ENCODE results near the gene SCNN1B.
A peak's percentile ranks its signal among the peaks of the same experiment; 100 is the strongest.
"Not testable (repeated sequence)": the region's sequence is repeated elsewhere in the genome, so short reads cannot be mapped to it uniquely, and the experiment has no call there.

Gene SCNN1B, protein sequence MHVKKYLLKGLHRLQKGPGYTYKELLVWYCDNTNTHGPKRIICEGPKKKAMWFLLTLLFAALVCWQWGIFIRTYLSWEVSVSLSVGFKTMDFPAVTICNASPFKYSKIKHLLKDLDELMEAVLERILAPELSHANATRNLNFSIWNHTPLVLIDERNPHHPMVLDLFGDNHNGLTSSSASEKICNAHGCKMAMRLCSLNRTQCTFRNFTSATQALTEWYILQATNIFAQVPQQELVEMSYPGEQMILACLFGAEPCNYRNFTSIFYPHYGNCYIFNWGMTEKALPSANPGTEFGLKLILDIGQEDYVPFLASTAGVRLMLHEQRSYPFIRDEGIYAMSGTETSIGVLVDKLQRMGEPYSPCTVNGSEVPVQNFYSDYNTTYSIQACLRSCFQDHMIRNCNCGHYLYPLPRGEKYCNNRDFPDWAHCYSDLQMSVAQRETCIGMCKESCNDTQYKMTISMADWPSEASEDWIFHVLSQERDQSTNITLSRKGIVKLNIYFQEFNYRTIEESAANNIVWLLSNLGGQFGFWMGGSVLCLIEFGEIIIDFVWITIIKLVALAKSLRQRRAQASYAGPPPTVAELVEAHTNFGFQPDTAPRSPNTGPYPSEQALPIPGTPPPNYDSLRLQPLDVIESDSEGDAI

GRCh38 chr16:23302045-23302956, at the start of gene SCNN1B:
TSS of gene SCNN1B (plus strand) at chr16:23302302. CDS start at chr16:23348600, 46,298 bp downstream.
- no peak for DNase-seq

DNA sequence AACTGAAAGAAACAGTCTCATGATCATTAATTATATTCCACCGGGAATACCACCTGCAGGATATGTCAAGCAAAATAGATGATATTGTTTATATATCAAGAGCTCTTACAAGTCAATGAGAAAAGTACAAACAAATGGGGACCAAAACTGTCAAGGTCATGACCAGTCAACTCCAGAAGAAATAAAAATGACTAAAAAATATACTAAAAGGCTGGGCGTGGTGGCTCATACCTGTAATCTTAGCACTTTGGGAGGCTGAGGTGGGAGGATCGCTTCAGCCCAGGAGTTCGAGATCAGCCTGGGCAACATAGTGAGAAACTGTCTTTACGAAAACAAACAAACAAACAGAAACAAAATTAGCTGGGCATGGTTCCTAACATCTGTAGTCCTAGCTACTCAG, 49.8 kb upstream of the SCNN1B start:
- DNase-seq: no peak

DNA sequence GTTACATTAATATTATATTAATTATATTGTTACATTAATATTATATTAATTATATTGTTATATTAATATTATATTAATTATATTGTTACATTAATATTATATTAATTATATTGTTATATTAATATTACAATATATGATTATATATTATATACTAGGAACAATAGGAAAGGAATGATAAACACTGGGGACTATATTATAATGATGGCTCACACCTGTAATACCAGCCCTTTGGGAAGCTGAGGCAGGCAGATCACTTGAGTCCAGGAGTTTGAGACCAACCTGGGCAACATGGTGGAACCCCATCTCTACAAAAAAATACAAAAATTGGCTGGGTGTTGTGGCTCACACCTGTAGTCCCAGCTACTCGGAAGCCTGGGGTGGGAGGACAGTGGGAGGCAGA, 48.5 kb upstream of the SCNN1B start:
- not testable (repeated sequence) for DNase-seq

DNA sequence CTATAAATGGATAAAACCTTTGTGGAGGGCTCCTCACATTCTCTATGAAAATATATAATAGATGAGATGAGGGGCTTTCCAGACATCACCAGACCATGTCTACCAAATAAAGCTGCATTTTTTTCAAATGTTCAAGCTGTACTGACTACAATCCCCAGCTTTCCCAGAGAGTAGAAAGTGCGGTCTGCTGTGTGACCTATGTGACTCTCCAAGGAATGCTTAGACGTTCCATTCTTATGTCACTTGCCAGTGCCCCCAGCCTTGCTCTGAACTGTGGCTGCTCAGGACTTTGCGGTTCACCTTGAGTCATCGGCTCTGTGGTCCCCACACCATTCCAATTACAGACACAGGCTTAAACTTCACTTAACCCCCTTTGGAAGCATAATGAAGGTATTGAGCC, 47.8 kb upstream of the SCNN1B start:
- no peak for DNase-seq

DNA sequence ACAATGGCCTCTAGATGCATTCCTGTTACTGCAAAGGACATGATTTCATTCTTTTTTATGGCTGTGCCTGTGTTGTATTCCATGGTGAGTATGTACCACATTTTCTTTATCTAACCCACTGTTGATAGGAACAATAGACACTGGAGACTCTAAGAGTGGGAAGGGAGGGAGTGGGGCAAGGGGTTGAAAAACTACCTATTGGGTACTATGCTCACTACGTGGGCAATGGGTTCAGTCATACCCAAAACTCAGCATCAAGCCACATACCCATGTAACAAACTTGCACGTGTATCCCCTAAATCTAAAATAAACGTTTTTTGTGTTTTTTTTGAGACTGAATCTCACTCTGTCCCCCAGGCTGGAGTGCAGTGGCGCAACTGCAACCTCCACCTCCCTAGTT, 47.1 kb upstream of the SCNN1B start:
- DNase-seq: no peak

DNA sequence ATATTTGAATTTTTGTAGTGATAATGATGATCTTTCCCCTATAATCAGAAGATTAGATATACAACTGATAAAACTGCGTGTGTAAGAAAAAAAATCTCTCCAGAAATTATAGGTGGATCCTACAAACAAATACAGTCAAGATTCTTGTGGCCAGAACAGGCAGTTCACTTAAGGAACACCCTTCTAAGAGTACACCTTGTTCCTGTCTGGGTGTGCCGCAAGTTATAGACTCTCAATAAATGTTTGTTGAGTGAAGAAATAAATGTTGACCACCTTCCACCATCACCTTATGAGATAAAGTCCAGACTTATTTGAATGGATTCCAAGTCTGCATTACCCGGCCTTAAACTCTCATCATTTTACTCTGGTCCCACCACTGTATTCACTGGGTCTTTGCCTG, 45.7 kb upstream of the SCNN1B start:
- no peak for DNase-seq

GRCh38 chr16:23257682-23258081, 44.4 kb upstream of the SCNN1B start:
- no peak for DNase-seq

DNA sequence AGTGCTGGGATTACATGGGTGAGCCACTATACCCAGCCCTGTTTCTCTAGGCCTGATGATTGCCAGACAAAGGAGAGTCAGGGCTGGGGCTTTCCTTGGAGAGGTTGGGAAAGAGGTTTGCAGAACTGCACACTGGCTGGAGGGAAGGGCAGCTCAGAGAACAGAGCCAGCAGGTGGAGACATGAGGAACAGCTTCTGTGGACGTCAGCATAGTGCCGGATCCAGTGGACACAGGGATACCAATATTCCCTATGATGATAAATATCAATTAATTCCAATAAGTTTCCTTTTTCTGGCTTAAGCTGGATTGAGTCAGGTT, 43.2 kb upstream of the SCNN1B start:
- DNase-seq: no peak

GRCh38 chr16:23267647-23268046, 34.5 kb upstream of the SCNN1B start:
- DNase-seq: no peak

DNA sequence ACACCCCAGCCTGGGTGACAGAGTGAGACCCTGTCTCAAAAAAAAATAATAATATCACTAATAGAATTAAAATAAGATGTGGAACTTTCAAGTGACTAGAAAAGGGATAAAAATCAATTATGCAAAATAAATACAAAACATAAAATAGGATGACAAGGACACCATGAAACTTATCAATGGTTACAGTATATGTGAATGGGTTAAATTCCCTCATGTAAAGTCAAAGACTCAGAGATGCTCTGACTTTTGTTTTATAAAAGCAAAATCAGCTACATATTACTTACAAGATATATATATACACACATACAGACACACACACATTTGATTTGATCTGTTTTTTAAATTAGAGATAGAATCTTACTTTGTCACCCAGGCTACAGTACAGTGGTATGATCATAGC, 33.5 kb upstream of the SCNN1B start:
- DNase-seq: no peak

GRCh38 chr16:23269248-23269953, 32.7 kb upstream of the SCNN1B start:
- DNase-seq: no peak

DNA sequence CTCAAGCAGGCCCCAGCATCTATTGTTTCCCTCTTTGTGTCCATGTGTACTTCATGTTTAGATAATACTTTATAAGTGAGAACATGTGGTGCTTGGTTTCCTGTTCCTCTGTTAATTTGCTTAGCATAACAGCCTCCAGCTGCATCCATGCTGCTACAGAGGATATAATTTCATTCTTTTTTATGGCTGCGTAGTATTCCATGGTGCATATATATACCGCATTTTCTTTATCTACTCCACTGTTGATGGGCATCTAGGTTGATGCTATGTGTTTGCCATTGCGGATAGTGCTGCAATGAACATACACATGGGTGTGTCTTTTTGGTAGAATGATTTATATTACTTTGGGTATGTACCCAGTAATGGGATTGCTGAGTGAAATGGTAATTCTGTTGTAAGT, 31.4 kb upstream of the SCNN1B start:
- DNase-seq: no peak

- no peak for DNase-seq
These were observed 27.1 kb upstream of the SCNN1B start for GRCh38 chr16:23274968-23275367.

- DNase-seq: no peak
These were observed 25.3 kb upstream of the SCNN1B start for GRCh38 chr16:23276821-23277220.

DNA sequence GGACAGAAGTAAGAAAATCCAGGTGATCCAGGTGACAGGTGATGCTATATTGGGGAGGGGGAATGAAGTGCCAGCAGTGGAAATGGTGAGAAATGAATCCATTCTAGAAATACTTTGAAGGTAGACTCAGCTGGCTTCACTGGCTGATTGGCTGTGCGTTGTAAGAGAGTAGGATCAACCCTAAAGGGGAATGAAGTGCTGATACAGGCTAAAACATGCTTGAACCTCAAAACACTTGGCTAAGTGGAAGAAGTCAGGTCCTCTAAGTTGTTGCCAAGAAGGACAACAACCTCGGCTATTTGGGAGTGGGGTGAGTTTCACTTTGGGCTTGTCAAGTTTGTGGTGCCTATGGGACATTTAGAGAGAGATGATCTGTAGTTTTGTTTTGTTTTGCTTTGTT, 24.1 kb upstream of the SCNN1B start:
- DNase-seq: no peak

DNA sequence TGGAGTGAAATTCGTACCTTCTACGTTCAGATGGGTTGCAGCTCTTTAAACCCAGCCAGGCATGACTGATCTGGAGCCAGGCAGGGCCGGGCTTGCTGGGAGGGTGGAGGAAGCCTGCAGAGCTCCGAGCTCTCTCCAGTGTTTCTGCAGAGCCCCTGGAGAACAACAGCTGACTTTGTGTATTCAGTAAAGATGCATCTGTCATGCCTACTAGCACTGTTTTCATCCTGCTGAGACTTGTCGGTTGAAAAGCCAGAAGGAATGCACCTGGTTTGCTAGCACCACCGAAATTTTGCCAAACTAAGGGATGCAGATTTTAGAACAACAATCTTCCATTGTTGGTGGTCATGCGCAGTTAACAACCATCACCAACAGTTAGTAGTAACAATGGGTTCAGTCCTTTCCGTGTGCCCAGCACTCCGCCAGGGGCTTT, 22.4 kb upstream of the SCNN1B start:
- peak; percentile 44 for DNase-seq

GRCh38 chr16:23280483-23280967, 21.6 kb upstream of the SCNN1B start:
- no peak for DNase-seq

DNA sequence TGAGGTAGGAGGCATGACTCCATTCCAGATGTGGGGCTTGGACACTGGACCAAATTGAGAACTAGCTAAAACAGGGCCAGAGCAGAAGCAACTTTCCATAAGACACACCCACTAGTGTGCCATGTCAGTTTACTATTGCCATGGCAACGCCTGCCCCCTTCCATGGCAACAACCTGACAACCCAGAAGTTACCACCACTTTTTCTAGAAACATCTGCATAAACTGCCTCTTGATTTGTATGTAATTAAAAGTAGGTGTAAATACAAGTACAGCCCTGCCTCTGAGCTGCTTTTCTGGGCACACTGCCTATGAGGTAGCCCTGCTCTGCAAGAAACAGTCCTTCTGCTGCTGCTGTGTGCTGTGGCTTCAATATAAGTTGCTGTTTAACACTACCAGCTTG, 19.5 kb upstream of the SCNN1B start:
- DNase-seq: no peak

GRCh38 chr16:23283571-23283970, 18.5 kb upstream of the SCNN1B start:
- DNase-seq: no peak

- DNase-seq: no peak
These were observed 17.5 kb upstream of the SCNN1B start for GRCh38 chr16:23284584-23284983.

- DNase-seq: no peak
These were observed 16.0 kb upstream of the SCNN1B start for GRCh38 chr16:23286131-23286532.

- no peak for DNase-seq
These were observed 13.9 kb upstream of the SCNN1B start for GRCh38 chr16:23288209-23288608.

Measured in NCI-H2227 treated with DMSO at 0.1 percent for 48 hours (cell line).